HepG2 (cell line): Measurements from ENCODE around the gene BCKDHA. TPM values are rescaled to one million over a fixed set of nuclear protein-coding genes. Genes with fewer than 3 reads are reported as not detected.

ENCODE experiments used
- BORCS8-MEF2B ChIP-seq: sonication (generic); formaldehyde crosslinking; IDR thresholded peaks from 2 replicates; pipeline ENCODE4 v1.8.0; 2022; ENCODE audit warnings: mild to moderate bottlenecking, missing genetic modification reagents
- CCDC6 ChIP-seq: sonication (generic); formaldehyde crosslinking; IDR thresholded peaks from 2 replicates; pipeline ENCODE4 v1.8.1; 2022; ENCODE audit warnings: mild to moderate bottlenecking, missing genetic modification reagents, moderate library complexity
- HES4 ChIP-seq: sonication (generic); formaldehyde crosslinking; IDR thresholded peaks from 2 replicates; pipeline ENCODE4 v1.9.0; 2021; ENCODE audit warnings: mild to moderate bottlenecking, missing genetic modification reagents, borderline replicate concordance
- KLF16 ChIP-seq, 2 experiments: sonication (generic) in 1 of 2; formaldehyde crosslinking in 1 of 2; IDR thresholded peaks; 2 replicates each; pipeline versions ENCODE4 v1.6.1 to v1.8.0; 2016 to 2023; ENCODE audit warnings: missing genetic modification reagents in 2 of 2, missing compliant biosample characterization in 1 of 2
- NFYC ChIP-seq: IDR thresholded peaks from 2 replicates; pipeline ENCODE4 v1.6.1; 2016; ENCODE audit warnings: missing genetic modification reagents, missing compliant biosample characterization
- NR2F6 ChIP-seq, 2 experiments: IDR thresholded peaks; 2 replicates each; pipeline ENCODE4 v1.6.1; 2016; ENCODE audit warnings: antibody characterized with exemption in 1 of 2, mild to moderate bottlenecking in 1 of 2
- NRL ChIP-seq: sonication (generic); formaldehyde crosslinking; IDR thresholded peaks from 2 replicates; pipeline ENCODE4 v1.5.0; 2020; ENCODE audit warnings: missing genetic modification reagents, mild to moderate bottlenecking, moderate library complexity, borderline replicate concordance
- RBM22 ChIP-seq: fragments of 200-400 bp; formaldehyde crosslinking; optimal IDR thresholded peaks from 2 replicates; pipeline ENCODE3; 2017; ENCODE audit warnings: mild to moderate bottlenecking, low read length, moderate library complexity
- RFX1 ChIP-seq: fragments of 450-650 bp; IDR thresholded peaks from 2 replicates; pipeline ENCODE4 v1.6.1; 2017
- ZNF253 ChIP-seq: sonication (generic); formaldehyde crosslinking; IDR thresholded peaks from 2 replicates; pipeline ENCODE4 v1.8.0; 2022; ENCODE audit warnings: mild to moderate bottlenecking, missing genetic modification reagents, borderline replicate concordance
- ZNF350 ChIP-seq: sonication (generic); formaldehyde crosslinking; IDR thresholded peaks from 2 replicates; pipeline ENCODE4 v1.4.0; 2020; ENCODE audit warnings: mild to moderate bottlenecking, low read depth, missing genetic modification reagents, borderline replicate concordance
- ZNF619 ChIP-seq: sonication (generic); formaldehyde crosslinking; IDR thresholded peaks from 2 replicates; pipeline ENCODE4 v1.4.0; 2020; ENCODE audit warnings: mild to moderate bottlenecking, missing genetic modification reagents
- ZNF670 ChIP-seq: sonication (generic); formaldehyde crosslinking; IDR thresholded peaks from 2 replicates; pipeline ENCODE4 v1.8.0; 2022; ENCODE audit warnings: mild to moderate bottlenecking, missing genetic modification reagents, borderline replicate concordance
- ZNF720 ChIP-seq: sonication (generic); formaldehyde crosslinking; IDR thresholded peaks from 2 replicates; pipeline ENCODE4 v1.4.0; 2020; ENCODE audit warnings: missing genetic modification reagents
- polyA plus RNA-seq, 8 experiments: library from polyadenylated mRNA; depleted of rRNA in 3 of 8; stranded (reverse) in 7 of 8; unstranded in 1 of 8; fragments of >200 nt; fragmentation: Illumina TruSeq in 4 of 8; extraction: Trizol in 4 of 8; gene quantifications; 2 replicates each; pipeline versions ENCODE4 v1.2.1 to v1.2.3, GENCODE V29; 2011 to 2016; ENCODE audit warnings: low read depth in 4 of 8, missing spikeins in 1 of 8, mixed read lengths in 1 of 8; ENCODE audit not compliant: insufficient read depth in 1 of 8
- total RNA-seq, 5 experiments: library from RNA; depleted of rRNA; stranded (reverse); fragments of >200 nt; fragmentation: Illumina TruSeq; extraction: Trizol; gene quantifications; 2 replicates each; pipeline ENCODE4 v1.2.3, GENCODE V29; 2016; ENCODE audit warnings: low read depth in 1 of 5
- TF ChIP-seq, protein P1 (sequence below): sonication (generic); formaldehyde crosslinking; IDR thresholded peaks from 2 replicates; pipeline ENCODE4 v1.9.0; 2022; ENCODE audit warnings: missing genetic modification reagents, mild to moderate bottlenecking, borderline replicate concordance
- TF ChIP-seq, protein P2 (sequence below): sonication (generic); formaldehyde crosslinking; IDR thresholded peaks from 2 replicates; pipeline ENCODE4 v1.4.0; 2020; ENCODE audit warnings: missing genetic modification reagents, borderline replicate concordance
- TF ChIP-seq, protein P3 (sequence below): sonication (generic); formaldehyde crosslinking; IDR thresholded peaks from 2 replicates; pipeline ENCODE4 v1.4.0; 2020; ENCODE audit warnings: missing genetic modification reagents, mild to moderate bottlenecking, borderline replicate concordance
- TF ChIP-seq, protein P4 (sequence below): sonication (generic); formaldehyde crosslinking; IDR thresholded peaks from 2 replicates; pipeline ENCODE4 v1.5.0; 2020; ENCODE audit warnings: missing genetic modification reagents, mild to moderate bottlenecking, borderline replicate concordance

BCKDHA gene
- total and polyA plus RNA-seq, 2 of the 13 experiments (the other 11 are each of a cell fraction or from before 2014, with no cell fraction given) = 11.8 to 31.5 TPM

DNA sequence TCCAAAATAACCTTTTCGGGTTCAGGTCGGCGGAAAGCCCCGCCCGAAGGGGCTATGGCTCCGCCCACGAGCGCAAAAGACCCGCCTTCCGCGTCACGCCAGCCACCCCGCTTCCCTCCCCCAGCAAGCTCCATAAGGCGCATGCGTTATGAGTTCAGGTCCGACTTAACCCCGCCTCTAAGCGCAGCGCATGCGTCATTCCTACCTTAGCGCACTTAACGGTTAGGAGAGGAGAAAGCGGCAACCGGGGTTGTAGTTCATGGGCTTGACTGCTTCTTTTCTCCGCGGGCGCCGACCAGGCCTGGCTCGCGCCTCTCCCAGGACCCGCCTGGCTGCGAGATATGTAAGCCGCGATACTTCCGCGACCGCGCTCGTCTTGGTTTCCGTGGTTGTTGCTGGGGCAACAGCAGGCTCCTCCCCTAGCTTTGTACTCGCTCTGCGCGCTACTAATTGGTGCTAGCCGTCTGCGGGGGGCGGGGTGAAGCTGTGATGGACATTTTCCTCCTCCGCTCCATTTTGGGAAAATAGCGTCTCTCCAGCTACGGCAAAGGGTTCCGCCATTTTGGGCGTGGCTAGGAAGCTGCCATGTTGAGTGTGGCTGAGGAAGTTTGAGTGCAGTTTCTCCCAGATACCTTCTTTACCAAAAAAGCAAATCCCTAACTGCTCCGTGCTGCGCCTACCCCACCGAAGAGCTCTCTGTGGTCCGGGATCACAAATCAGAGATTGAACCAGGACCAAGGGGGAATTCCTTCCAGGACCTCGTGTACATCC, 33.7 kb upstream of the BCKDHA start, which contains the start of gene B9D2 (continued):
- TF ChIP-seq, protein P1, sequence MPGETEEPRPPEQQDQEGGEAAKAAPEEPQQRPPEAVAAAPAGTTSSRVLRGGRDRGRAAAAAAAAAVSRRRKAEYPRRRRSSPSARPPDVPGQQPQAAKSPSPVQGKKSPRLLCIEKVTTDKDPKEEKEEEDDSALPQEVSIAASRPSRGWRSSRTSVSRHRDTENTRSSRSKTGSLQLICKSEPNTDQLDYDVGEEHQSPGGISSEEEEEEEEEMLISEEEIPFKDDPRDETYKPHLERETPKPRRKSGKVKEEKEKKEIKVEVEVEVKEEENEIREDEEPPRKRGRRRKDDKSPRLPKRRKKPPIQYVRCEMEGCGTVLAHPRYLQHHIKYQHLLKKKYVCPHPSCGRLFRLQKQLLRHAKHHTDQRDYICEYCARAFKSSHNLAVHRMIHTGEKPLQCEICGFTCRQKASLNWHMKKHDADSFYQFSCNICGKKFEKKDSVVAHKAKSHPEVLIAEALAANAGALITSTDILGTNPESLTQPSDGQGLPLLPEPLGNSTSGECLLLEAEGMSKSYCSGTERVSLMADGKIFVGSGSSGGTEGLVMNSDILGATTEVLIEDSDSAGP (CRISPR knock-in tag) = peak; percentile 81; the same call in 1 of the 2 replicates
- TF ChIP-seq ZNF670 (CRISPR knock-in tag) (peak; percentile 37; the same call in 1 of the 2 replicates), ZNF619 (CRISPR knock-in tag) (peak; percentile 91; the same call in 1 of the 2 replicates), RFX1 (peak; percentile 98), ZNF720 (no peak), BORCS8-MEF2B (peak; percentile 22; the same call in 1 of the 2 replicates), ZNF253 (CRISPR knock-in tag) (no peak), NRL (0 out of 2 replicates have a peak, but pooled peaks have one; percentile 34), RBM22 (peak; percentile 65), KLF16 (CRISPR knock-in tag; IDR thresholded peaks at IDR 0.05) (peak in 1 of 2 experiments; percentile 21; a peak in 1 of 4 replicates), HES4 (CRISPR knock-in tag) (no peak), CCDC6 (CRISPR knock-in tag) (0 out of 2 replicates have a peak, but pooled peaks have one; percentile 13), NFYC (CRISPR knock-in tag) (peak; percentile 85), ZNF350 (CRISPR knock-in tag) (peak; percentile 66; the same call in 1 of the 2 replicates), NR2F6 (IDR thresholded peaks at IDR 0.05) (no peak), NR2F6 (CRISPR knock-in tag; IDR thresholded peaks at IDR 0.05) (0 out of 2 replicates have a peak, but pooled peaks have one; percentile 7)
- TF ChIP-seq, protein P2, sequence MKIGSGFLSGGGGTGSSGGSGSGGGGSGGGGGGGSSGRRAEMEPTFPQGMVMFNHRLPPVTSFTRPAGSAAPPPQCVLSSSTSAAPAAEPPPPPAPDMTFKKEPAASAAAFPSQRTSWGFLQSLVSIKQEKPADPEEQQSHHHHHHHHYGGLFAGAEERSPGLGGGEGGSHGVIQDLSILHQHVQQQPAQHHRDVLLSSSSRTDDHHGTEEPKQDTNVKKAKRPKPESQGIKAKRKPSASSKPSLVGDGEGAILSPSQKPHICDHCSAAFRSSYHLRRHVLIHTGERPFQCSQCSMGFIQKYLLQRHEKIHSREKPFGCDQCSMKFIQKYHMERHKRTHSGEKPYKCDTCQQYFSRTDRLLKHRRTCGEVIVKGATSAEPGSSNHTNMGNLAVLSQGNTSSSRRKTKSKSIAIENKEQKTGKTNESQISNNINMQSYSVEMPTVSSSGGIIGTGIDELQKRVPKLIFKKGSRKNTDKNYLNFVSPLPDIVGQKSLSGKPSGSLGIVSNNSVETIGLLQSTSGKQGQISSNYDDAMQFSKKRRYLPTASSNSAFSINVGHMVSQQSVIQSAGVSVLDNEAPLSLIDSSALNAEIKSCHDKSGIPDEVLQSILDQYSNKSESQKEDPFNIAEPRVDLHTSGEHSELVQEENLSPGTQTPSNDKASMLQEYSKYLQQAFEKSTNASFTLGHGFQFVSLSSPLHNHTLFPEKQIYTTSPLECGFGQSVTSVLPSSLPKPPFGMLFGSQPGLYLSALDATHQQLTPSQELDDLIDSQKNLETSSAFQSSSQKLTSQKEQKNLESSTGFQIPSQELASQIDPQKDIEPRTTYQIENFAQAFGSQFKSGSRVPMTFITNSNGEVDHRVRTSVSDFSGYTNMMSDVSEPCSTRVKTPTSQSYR = peak; percentile 10; the same call in 1 of the 2 replicates
- TF ChIP-seq, protein P3, sequence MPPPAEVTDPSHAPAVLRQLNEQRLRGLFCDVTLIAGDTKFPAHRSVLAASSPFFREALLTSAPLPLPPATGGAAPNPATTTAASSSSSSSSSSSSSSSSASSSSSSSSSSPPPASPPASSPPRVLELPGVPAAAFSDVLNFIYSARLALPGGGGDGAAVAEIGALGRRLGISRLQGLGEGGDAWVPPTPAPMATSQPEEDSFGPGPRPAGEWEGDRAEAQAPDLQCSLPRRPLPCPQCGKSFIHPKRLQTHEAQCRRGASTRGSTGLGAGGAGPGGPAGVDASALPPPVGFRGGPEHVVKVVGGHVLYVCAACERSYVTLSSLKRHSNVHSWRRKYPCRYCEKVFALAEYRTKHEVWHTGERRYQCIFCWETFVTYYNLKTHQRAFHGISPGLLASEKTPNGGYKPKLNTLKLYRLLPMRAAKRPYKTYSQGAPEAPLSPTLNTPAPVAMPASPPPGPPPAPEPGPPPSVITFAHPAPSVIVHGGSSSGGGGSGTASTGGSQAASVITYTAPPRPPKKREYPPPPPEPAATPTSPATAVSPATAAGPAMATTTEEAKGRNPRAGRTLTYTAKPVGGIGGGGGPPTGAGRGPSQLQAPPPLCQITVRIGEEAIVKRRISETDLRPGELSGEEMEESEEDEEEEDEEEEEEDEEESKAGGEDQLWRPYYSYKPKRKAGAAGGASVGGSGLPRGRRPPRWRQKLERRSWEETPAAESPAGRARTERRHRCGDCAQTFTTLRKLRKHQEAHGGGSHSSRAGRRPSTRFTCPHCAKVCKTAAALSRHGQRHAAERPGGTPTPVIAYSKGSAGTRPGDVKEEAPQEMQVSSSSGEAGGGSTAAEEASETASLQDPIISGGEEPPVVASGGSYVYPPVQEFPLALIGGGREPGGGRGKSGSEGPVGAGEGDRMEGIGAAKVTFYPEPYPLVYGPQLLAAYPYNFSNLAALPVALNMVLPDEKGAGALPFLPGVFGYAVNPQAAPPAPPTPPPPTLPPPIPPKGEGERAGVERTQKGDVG = no peak
- TF ChIP-seq, protein P4, sequence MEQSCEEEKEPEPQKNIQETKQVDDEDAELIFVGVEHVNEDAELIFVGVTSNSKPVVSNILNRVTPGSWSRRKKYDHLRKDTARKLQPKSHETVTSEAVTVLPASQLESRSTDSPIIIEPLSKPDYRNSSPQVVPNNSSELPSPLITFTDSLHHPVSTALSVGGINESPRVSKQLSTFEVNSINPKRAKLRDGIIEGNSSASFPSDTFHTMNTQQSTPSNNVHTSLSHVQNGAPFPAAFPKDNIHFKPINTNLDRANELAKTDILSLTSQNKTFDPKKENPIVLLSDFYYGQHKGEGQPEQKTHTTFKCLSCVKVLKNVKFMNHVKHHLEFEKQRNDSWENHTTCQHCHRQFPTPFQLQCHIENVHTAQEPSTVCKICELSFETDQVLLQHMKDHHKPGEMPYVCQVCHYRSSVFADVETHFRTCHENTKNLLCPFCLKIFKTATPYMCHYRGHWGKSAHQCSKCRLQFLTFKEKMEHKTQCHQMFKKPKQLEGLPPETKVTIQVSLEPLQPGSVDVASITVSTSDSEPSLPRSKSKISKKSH (CRISPR knock-in tag) = 0 out of 2 replicates have a peak, but pooled peaks have one; percentile 18
